Muscle of back (tissue), 10 donors: ENCODE measurements around the gene KCNRG. TPM values are rescaled to one million over a fixed set of nuclear protein-coding genes. Genes with fewer than 3 reads are reported as not detected.

ENCODE experiments used
- polyA plus RNA-seq, 10 donors: library from polyadenylated mRNA; unstranded; fragments of 120-200 nt; gene quantifications; one replicate each; pipeline ENCODE4 v1.2.1, GENCODE V29; 2013; ENCODE audit not compliant: insufficient read length in 10 of 10

The KCNRG gene
- polyA plus RNA-seq, 10 donors: 0.47 to 2.0 (median 0.93) TPM

Other genes starting within 250 kb of the KCNRG start
- gene KPNA3, start 222.8 kb upstream of the KCNRG start, polyA plus RNA-seq: 10 to 100 TPM; 33.3 to 48.1 (median 40.3) TPM
- 10 to 100 TPM in 9 of 10 donors, 1 to 10 TPM in 1; 9.9 to 15.8 (median 12.3) TPM for gene SPRYD7, start 79.1 kb upstream of the KCNRG start, polyA plus RNA-seq
- 10 to 100 TPM; 21.2 to 31.5 (median 28.0) TPM for gene TRIM13, start 18.4 kb upstream of the KCNRG start, polyA plus RNA-seq